Measurements from ENCODE around the gene GJC2. TPM values are rescaled to one million over a fixed set of nuclear protein-coding genes. Genes with fewer than 3 reads are reported as not detected.

GJC2 gene
- total RNA-seq, 1 experiment from 2014 or later, result 0.76 TPM

- H3K4me3 ChIP-seq (replicated peaks in 1 of 2; ENCODE audit: low read depth in 1 of 2, low read length in 2 of 2), result no peak overlapping the region
- no peak overlapping the region for H3K9ac ChIP-seq (ENCODE audit: low read length)
- H3K79me2 ChIP-seq (ENCODE audit: insufficient read depth, low read length), result no peaks in the 10 kb centered on the region
- no peaks in the 10 kb centered on the region for H3K9me2 ChIP-seq (ENCODE audit: insufficient read depth)
- H4K20me1 ChIP-seq (ENCODE audit: insufficient read depth), result no peaks in the 10 kb centered on the region
- RAD21 ChIA-PET (ENCODE audit: low non-redundant PET in 1 of 2, low total read pairs in 2 of 2, uncharacterized antibody in 2 of 2, unreplicated experiment in 2 of 2), result no interaction called here
- no peaks in the 10 kb centered on the region for H3K27me3 ChIP-seq (ENCODE audit: insufficient read depth, low read length)
- no peak overlapping the region for H3K4me2 ChIP-seq (ENCODE audit: low read length)
- intact Hi-C loops (cut with micrococcal nuclease), result no loop called here
- no peak for DNase-seq (ENCODE audit: low read depth, low spot score)
- H3K27ac ChIP-seq (ENCODE audit: low read depth, low read length), result no peak overlapping the region
- no TSS peak for BruUV-seq (replicated peaks)
- ATAC-seq, result no peak
- POLR2A ChIA-PET, result interaction anchor here (0.5 to 1.6 kb wide), 3 partner anchors 12 to 253 kb away, joined by 4 to 5 read pairs (median 5); partner anchors contain the start of genes IBA57 and TRIM11
- no peak overlapping the region for H2AFZ ChIP-seq (ENCODE audit: low read depth, low read length, poor library complexity, severe bottlenecking)
- CTCF ChIA-PET, result interaction anchor here (0.6 kb wide), 1 partner anchor 11 kb away, joined by 3 read pairs; no protein-coding TSS in a partner anchor
- no peak for TF ChIP-seq RAD21 (IDR thresholded peaks at IDR 0.05; ENCODE audit: low read depth)
- no peak for TF ChIP-seq CEBPB (IDR thresholded peaks at IDR 0.05; ENCODE audit: low read depth)
- no peak for TF ChIP-seq CBX3 (IDR thresholded peaks at IDR 0.05; ENCODE audit: low read depth)
- TF ChIP-seq ZBTB33 (IDR thresholded peaks at IDR 0.05; ENCODE audit: extremely low read depth, insufficient replicate concordance, low read length), result no peak
- TF ChIP-seq TCF7L2 (IDR thresholded peaks at IDR 0.05; ENCODE audit: borderline replicate concordance, extremely low read depth, insufficient read depth, insufficient read length), result no peak
- no peak for TF ChIP-seq CTCF (IDR thresholded peaks at IDR 0.05 in 2 of 3, conservative IDR thresholded peaks at IDR 0.05 in 1 of 3; ENCODE audit: borderline replicate concordance in 1 of 3, insufficient read depth in 1 of 3, low read depth in 2 of 3, low read length in 2 of 3)
- no peak for TF ChIP-seq FOSL1 (IDR thresholded peaks at IDR 0.05; ENCODE audit: low read depth)
- no peak for TF ChIP-seq ELF1 (IDR thresholded peaks at IDR 0.05; ENCODE audit: borderline replicate concordance, low read depth)
- H3K36me3 ChIP-seq (ENCODE audit: control insufficient read depth in 1 of 2, insufficient read depth in 2 of 2, low read length in 2 of 2), result no peaks in the 10 kb centered on the region
- no peaks in the 10 kb centered on the region for H3K9me3 ChIP-seq (ENCODE audit: control insufficient read depth in 1 of 2, insufficient read depth in 1 of 2, low read depth in 1 of 2, low read length in 2 of 2)
- peaks cover 11% of the 10 kb centered on the region in 2 experiments; a peak in 3 of 4 replicates for H3K4me1 ChIP-seq (ENCODE audit: control insufficient read depth in 1 of 2, insufficient read depth in 2 of 2, low read length in 2 of 2)
Measured at GRCh38 chr1:228154021-228154669, 4.4 kb downstream of the GJC2 start.

All from HCT116 (cell line).